Midbrain (tissue), 1 donor: ENCODE results near the gene KRTAP10-3.

Experiments
- DNase-seq: peaks from one replicate; lab custom pipeline; 2025; lab: John Stamatoyannopoulos, UW

KRTAP10-3 gene

GRCh38 chr21:44547656-44548331 is 10.8 kb downstream of the KRTAP10-3 start:
- DNase-seq = no peak

- no peak for DNase-seq
Observed at GRCh38 chr21:44544566-44544965, 14.0 kb downstream of the KRTAP10-3 start.

GRCh38 chr21:44542716-44543115 is 15.9 kb downstream of the KRTAP10-3 start:
- no peak for DNase-seq

GRCh38 chr21:44540741-44541288 is 17.8 kb downstream of the KRTAP10-3 start:
- DNase-seq = no peak

GRCh38 chr21:44539991-44540666 is 18.5 kb downstream of the KRTAP10-3 start, which contains the start of gene KRTAP10-1:
Gene KRTAP10-1 (minus strand): TSS chr21:44540195. CDS start chr21:44540150, 45 bp downstream.
- DNase-seq = no peak

- no peak for DNase-seq
Observed at GRCh38 chr21:44539046-44539445, 19.5 kb downstream of the KRTAP10-3 start.

GRCh38 chr21:44537930-44538911 is 20.4 kb downstream of the KRTAP10-3 start:
- DNase-seq = no peak

- DNase-seq = no peak
Observed at GRCh38 chr21:44535963-44536362, 22.6 kb downstream of the KRTAP10-3 start.

GRCh38 chr21:44534688-44535087 is 23.9 kb downstream of the KRTAP10-3 start:
- DNase-seq = no peak

- DNase-seq = no peak
Observed at GRCh38 chr21:44533891-44534627, 24.5 kb downstream of the KRTAP10-3 start.

GRCh38 chr21:44533121-44533890 is 25.3 kb downstream of the KRTAP10-3 start:
- DNase-seq = no peak

- DNase-seq = no peak
Observed at GRCh38 chr21:44532712-44533111, 25.9 kb downstream of the KRTAP10-3 start.

GRCh38 chr21:44531606-44532564 is 26.7 kb downstream of the KRTAP10-3 start:
- DNase-seq = no peak

GRCh38 chr21:44530903-44531605 is 27.5 kb downstream of the KRTAP10-3 start:
- DNase-seq = no peak

- no peak for DNase-seq
Observed at GRCh38 chr21:44530221-44530902, 28.2 kb downstream of the KRTAP10-3 start.

GRCh38 chr21:44529503-44530125 is 29.0 kb downstream of the KRTAP10-3 start:
- DNase-seq = no peak

GRCh38 chr21:44529011-44529421 is 29.6 kb downstream of the KRTAP10-3 start:
- DNase-seq = no peak

- no peak for DNase-seq
Observed at GRCh38 chr21:44528634-44528995, 30.0 kb downstream of the KRTAP10-3 start.
